ENCODE measurements around the gene FBF1. TPM values are rescaled to one million over a fixed set of nuclear protein-coding genes. Genes with fewer than 3 reads are reported as not detected.

The FBF1 gene
- total RNA-seq, 3 donors from 2014 or later (not counting 1 experiment from before 2014, with no cell fraction given) = 24.9 to 34.0 (median 33.0) TPM

DNA sequence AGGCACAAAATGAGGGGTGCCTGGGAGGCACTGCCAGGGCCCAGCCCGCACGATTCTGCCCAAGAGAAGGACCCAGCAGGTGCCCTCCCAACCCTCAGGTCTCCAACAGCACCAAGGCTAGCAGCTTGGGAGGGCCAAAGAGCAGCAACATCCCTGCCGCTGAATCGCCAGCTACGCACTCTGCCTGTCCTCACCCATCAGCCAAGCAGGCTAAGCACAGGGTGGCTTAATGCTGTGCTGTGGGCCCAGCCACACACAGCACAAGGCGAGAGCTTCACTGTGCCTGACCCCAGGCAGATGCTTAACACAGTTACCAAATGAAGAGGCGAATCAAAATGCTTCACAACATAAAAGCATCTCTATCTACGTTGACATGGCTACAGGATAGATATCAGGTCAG is 25.6 kb downstream of the FBF1 start:
- Mint-ChIP-seq H3K4me3 (no peak overlapping the region), H3K27ac (no peak overlapping the region), H3K36me3 (no peaks in the 10 kb centered on the region), H3K27me3 (ENCODE audit: low read depth in 2 of 2) (no peaks in the 10 kb centered on the region), H3K4me1 (peaks cover 0 to 5% of the 10 kb centered on the region in 2 donors), H3K9me3 (no peaks in the 10 kb centered on the region)
- no peak for ATAC-seq
- intact Hi-C loops (cut with micrococcal nuclease) = no loop called here
- 98% methylated on average over 6 of the region's 8 CpGs for WGBS (ENCODE audit: insufficient coverage)
- no peaks in the 10 kb centered on the region for H3K27me3 ChIP-seq (ENCODE audit: control insufficient read depth, insufficient read depth, low read length)
- DNase-seq = no peak
- H3K4me1 ChIP-seq (ENCODE audit: control insufficient read depth, insufficient read depth, low read length) = peaks cover 11% of the 10 kb centered on the region
- H3K4me3 ChIP-seq (ENCODE audit: low read length) = no peak overlapping the region
- H3K36me3 ChIP-seq (ENCODE audit: control insufficient read depth, insufficient read depth, low read length) = peaks cover 5% of the 10 kb centered on the region
- TF ChIP-seq, protein P1, sequence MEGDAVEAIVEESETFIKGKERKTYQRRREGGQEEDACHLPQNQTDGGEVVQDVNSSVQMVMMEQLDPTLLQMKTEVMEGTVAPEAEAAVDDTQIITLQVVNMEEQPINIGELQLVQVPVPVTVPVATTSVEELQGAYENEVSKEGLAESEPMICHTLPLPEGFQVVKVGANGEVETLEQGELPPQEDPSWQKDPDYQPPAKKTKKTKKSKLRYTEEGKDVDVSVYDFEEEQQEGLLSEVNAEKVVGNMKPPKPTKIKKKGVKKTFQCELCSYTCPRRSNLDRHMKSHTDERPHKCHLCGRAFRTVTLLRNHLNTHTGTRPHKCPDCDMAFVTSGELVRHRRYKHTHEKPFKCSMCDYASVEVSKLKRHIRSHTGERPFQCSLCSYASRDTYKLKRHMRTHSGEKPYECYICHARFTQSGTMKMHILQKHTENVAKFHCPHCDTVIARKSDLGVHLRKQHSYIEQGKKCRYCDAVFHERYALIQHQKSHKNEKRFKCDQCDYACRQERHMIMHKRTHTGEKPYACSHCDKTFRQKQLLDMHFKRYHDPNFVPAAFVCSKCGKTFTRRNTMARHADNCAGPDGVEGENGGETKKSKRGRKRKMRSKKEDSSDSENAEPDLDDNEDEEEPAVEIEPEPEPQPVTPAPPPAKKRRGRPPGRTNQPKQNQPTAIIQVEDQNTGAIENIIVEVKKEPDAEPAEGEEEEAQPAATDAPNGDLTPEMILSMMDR (IDR thresholded peaks at IDR 0.05) = no peak
- H3K27ac ChIP-seq (ENCODE audit: low read length) = no peak overlapping the region
- no peaks in the 10 kb centered on the region for H3K9me3 ChIP-seq (ENCODE audit: control insufficient read depth, insufficient read depth, low read length)

DNA sequence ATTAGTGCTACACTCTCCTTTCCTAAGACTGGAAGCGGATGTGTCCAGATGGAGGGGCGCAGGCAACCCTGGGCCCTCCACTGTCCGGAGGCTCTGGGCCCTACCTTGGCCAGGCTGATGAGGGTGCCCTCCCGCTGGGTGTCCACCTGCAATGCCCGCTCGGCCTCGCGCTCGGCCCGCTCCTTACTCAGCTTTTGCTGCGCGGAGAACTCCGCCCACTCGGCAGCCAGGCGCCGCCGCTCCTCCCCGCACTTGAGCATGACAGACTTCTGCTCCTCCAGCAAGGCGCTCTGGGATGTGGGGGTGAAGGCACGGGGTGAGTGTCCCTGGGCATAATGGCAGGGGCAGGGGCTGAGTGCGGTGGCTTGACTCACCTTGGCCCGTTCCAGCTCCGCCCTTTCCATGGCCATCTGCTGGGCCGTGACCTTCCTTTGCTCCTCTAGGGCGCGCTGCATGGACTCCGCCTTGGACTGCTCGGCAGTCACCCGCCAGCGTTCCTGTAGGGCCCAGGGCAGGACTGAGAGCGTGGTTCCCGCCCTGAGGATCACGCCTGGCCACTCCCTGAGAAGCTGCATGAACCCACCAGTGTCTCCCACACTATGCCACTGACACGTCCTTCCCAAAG is 26.1 kb downstream of the FBF1 start:
- WGBS (ENCODE audit: insufficient coverage) = 96% methylated on average over 34 of the region's 34 CpGs
- H3K27me3 Mint-ChIP-seq (ENCODE audit: low read depth in 2 of 2) = no peaks in the 10 kb centered on the region
- H3K4me1 Mint-ChIP-seq = peaks cover 0 to 5% of the 10 kb centered on the region in 2 donors
- TF ChIP-seq, protein P1 (IDR thresholded peaks at IDR 0.05) = no peak
- H3K4me1 ChIP-seq (ENCODE audit: control insufficient read depth, insufficient read depth, low read length) = peaks cover 11% of the 10 kb centered on the region
- H3K9me3 ChIP-seq (ENCODE audit: control insufficient read depth, insufficient read depth, low read length) = no peaks in the 10 kb centered on the region
- no peak overlapping the region for H3K4me3 ChIP-seq (ENCODE audit: low read length)
- H3K36me3 ChIP-seq (ENCODE audit: control insufficient read depth, insufficient read depth, low read length) = peaks cover 5% of the 10 kb centered on the region
- intact Hi-C loops (cut with micrococcal nuclease) = no loop called here
- no peak overlapping the region for H3K27ac Mint-ChIP-seq
- ATAC-seq = no peak
- H3K27ac ChIP-seq (ENCODE audit: low read length) = no peak overlapping the region
- no peak overlapping the region for H3K4me3 Mint-ChIP-seq
- H3K9me3 Mint-ChIP-seq = no peaks in the 10 kb centered on the region
- H3K36me3 Mint-ChIP-seq = no peaks in the 10 kb centered on the region
- no peak for DNase-seq
- no peaks in the 10 kb centered on the region for H3K27me3 ChIP-seq (ENCODE audit: control insufficient read depth, insufficient read depth, low read length)

DNA sequence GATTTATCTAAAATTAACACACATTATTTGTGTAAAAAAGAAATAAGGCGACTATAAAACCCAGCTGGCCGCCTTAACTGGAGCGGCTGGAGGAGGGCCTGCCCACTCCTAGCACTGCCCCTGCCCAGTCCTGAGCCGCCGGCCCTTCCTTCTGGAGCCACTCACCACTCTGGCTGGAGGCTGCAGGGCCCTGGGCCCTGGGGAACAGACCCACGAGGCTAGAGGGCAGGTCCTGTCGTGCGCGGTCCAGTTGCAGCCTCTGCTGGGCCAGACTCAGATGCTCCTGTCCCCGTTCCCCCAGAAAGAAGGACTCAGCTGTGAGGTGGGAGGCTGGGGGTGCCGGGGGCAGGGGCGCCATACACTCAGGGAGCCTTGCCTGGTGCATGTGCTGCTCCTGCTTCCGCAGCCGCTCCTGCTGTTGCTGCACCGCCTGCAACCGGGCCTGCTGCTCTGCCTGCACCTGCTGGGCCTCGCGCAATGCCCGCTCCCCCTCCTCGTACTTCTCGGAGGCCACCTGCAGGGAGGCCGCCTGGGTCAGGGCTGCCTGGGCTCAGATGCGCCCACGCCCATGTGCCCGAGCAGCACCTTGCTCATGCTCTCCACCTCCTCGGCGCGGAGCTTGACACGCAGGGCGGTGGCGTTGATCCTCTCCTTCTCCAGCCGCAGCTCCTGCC is 27.2 kb downstream of the FBF1 start:
- Histone ChIP-seq H3K36me3 (ENCODE audit: control insufficient read depth, insufficient read depth, low read length) (peaks cover 5% of the 10 kb centered on the region), H3K27me3 (ENCODE audit: control insufficient read depth, insufficient read depth, low read length) (no peaks in the 10 kb centered on the region), H3K4me1 (ENCODE audit: control insufficient read depth, insufficient read depth, low read length) (peaks cover 11% of the 10 kb centered on the region), H3K4me3 (ENCODE audit: low read length) (no peak overlapping the region), H3K9me3 (ENCODE audit: control insufficient read depth, insufficient read depth, low read length) (no peaks in the 10 kb centered on the region), H3K27ac (ENCODE audit: low read length) (no peak overlapping the region)
- Mint-ChIP-seq H3K27ac (no peak overlapping the region), H3K4me1 (peaks cover 0 to 5% of the 10 kb centered on the region in 2 donors), H3K36me3 (no peaks in the 10 kb centered on the region), H3K9me3 (no peaks in the 10 kb centered on the region), H3K27me3 (ENCODE audit: low read depth in 2 of 2) (no peaks in the 10 kb centered on the region), H3K4me3 (no peak overlapping the region)
- ATAC-seq (no peak), DNase-seq (no peak)
- intact Hi-C loops (cut with micrococcal nuclease) = no loop called here
- TF ChIP-seq, protein P1 (IDR thresholded peaks at IDR 0.05) = no peak
- WGBS (ENCODE audit: insufficient coverage) = 97% methylated on average over 32 of the region's 32 CpGs
